Measurements from ENCODE around the gene LPP.

LPP gene

DNA sequence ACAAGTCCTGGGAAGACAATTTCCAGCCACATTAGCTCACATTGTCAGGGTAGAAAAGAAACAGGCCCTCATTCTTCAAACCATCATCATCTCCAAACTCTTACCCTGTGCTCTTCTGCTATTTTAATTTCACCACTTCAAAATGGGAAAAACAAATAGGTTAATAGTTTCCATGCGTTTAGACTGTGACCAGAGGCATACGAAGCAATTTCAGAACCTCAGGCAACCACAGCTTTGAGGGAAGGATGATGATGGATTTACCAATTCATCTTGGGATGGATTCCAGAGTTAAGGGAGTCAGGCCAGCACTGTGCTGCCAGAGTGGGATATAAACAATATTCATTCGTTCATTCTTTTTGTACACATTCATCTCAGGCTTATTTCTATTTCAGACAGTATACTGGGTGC is 710.0 kb downstream of the LPP start:
- H3K4me3 ChIP-seq (ENCODE audit: low read depth in 1 of 2, low read length in 2 of 2) = no peak overlapping the region
- DNase-seq (no peak), ATAC-seq (ENCODE audit: insufficient read depth, low read depth) (no peak)
- H4K20me1 ChIP-seq (ENCODE audit: insufficient read depth, low read length) = no peaks in the 10 kb centered on the region
- H3K4me2 ChIP-seq (ENCODE audit: insufficient read depth, low read length) = no peak overlapping the region
- no peaks in the 10 kb centered on the region for H3K4me1 ChIP-seq (ENCODE audit: insufficient read depth, low read length)
- H3K36me3 ChIP-seq (ENCODE audit: insufficient read depth, low read length) = peaks cover 7% of the 10 kb centered on the region; the same call in 1 of the 2 replicates
- no peak overlapping the region for H3K27ac ChIP-seq (ENCODE audit: low read length)
- H3K79me2 ChIP-seq (ENCODE audit: insufficient read depth, low read length) = no peaks in the 10 kb centered on the region
- no peak overlapping the region for H3K9ac ChIP-seq (ENCODE audit: low read depth, low read length)
- no peak for TF ChIP-seq EZH2 (IDR thresholded peaks at IDR 0.05; ENCODE audit: borderline replicate concordance, low read depth, low read length, severe bottlenecking)
- TF ChIP-seq, protein P1, sequence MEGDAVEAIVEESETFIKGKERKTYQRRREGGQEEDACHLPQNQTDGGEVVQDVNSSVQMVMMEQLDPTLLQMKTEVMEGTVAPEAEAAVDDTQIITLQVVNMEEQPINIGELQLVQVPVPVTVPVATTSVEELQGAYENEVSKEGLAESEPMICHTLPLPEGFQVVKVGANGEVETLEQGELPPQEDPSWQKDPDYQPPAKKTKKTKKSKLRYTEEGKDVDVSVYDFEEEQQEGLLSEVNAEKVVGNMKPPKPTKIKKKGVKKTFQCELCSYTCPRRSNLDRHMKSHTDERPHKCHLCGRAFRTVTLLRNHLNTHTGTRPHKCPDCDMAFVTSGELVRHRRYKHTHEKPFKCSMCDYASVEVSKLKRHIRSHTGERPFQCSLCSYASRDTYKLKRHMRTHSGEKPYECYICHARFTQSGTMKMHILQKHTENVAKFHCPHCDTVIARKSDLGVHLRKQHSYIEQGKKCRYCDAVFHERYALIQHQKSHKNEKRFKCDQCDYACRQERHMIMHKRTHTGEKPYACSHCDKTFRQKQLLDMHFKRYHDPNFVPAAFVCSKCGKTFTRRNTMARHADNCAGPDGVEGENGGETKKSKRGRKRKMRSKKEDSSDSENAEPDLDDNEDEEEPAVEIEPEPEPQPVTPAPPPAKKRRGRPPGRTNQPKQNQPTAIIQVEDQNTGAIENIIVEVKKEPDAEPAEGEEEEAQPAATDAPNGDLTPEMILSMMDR (IDR thresholded peaks at IDR 0.05; ENCODE audit: borderline replicate concordance, extremely low read depth, low read length, poor library complexity, severe bottlenecking) = no peak
- no peak overlapping the region for H2AFZ ChIP-seq (ENCODE audit: low read depth, low read length)
- no peaks in the 10 kb centered on the region for H3K27me3 ChIP-seq (ENCODE audit: insufficient read depth, low read length, poor library complexity)
- H3K9me3 ChIP-seq (ENCODE audit: insufficient read depth, low read length, severe bottlenecking) = no peaks in the 10 kb centered on the region

DNA sequence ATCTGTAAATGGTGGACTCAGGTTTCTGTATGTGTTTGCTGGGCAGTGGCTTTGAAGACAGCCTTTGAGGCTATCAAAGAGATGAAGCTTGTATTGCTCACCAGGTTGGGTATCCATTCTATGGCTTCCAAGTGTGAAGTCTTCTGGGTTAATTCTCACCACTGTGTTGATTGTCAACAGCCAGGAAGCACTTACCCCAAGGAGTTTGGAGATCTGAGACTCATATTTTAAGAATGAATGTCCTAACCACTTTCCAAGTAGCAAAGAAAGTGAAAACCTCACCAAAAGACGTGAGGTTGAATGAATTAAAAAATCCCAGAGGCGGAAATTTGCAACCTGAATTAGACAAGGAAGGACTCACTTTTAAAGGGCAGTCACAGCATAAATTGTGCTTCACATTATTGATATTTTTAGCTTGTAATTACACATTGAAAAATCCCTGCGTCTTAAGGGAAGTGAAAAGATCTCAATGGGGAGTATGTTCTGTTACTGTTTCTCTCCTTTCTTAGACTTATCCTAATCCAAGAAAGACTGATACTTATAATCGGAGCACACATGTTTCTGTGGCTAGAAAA is 713.8 kb downstream of the LPP start:
- H3K27me3 ChIP-seq (ENCODE audit: insufficient read depth, low read length, poor library complexity) = no peaks in the 10 kb centered on the region
- no peaks in the 10 kb centered on the region for H3K9me3 ChIP-seq (ENCODE audit: insufficient read depth, low read length, severe bottlenecking)
- H3K4me3 ChIP-seq (ENCODE audit: low read depth in 1 of 2, low read length in 2 of 2) = no peak overlapping the region
- H3K4me1 ChIP-seq (ENCODE audit: insufficient read depth, low read length) = no peaks in the 10 kb centered on the region
- no peak overlapping the region for H3K4me2 ChIP-seq (ENCODE audit: insufficient read depth, low read length)
- no peaks in the 10 kb centered on the region for H3K79me2 ChIP-seq (ENCODE audit: insufficient read depth, low read length)
- no peak overlapping the region for H3K9ac ChIP-seq (ENCODE audit: low read depth, low read length)
- no peaks in the 10 kb centered on the region for H4K20me1 ChIP-seq (ENCODE audit: insufficient read depth, low read length)
- ATAC-seq (ENCODE audit: insufficient read depth, low read depth) (no peak), DNase-seq (no peak)
- no peak overlapping the region for H3K27ac ChIP-seq (ENCODE audit: low read length)
- H3K36me3 ChIP-seq (ENCODE audit: insufficient read depth, low read length) = peaks cover 11% of the 10 kb centered on the region; the same call in 1 of the 2 replicates
- TF ChIP-seq EZH2 (IDR thresholded peaks at IDR 0.05; ENCODE audit: borderline replicate concordance, low read depth, low read length, severe bottlenecking) = no peak
- TF ChIP-seq, protein P1 (IDR thresholded peaks at IDR 0.05; ENCODE audit: borderline replicate concordance, extremely low read depth, low read length, poor library complexity, severe bottlenecking) = no peak
- H2AFZ ChIP-seq (ENCODE audit: low read depth, low read length) = no peak overlapping the region

DNA sequence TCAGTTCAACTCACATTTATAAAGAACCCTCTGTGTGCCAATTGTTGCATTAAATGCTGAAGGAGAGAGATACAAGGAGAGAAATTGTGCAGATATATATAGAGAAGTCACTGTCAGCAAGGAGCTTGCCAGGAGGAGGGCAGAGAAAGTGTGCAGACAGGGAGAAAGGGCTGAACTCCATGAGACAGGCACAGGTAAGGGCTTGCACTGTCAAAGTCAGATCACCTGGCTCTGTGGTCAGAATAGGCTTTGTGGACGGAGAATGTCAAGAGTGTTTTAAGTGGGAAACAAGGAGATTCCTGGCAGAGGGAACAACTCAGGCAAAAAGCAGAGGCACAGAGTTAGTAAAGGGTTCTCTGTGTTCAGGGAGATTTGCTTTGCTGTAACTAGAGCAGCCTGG is 714.8 kb downstream of the LPP start:
- no peak for ATAC-seq (ENCODE audit: insufficient read depth, low read depth)
- H3K79me2 ChIP-seq (ENCODE audit: insufficient read depth, low read length) = no peaks in the 10 kb centered on the region
- no peaks in the 10 kb centered on the region for H3K9me3 ChIP-seq (ENCODE audit: insufficient read depth, low read length, severe bottlenecking)
- H3K4me2 ChIP-seq (ENCODE audit: insufficient read depth, low read length) = no peak overlapping the region
- TF ChIP-seq EZH2 (IDR thresholded peaks at IDR 0.05; ENCODE audit: borderline replicate concordance, low read depth, low read length, severe bottlenecking) = no peak
- TF ChIP-seq, protein P1 (IDR thresholded peaks at IDR 0.05; ENCODE audit: borderline replicate concordance, extremely low read depth, low read length, poor library complexity, severe bottlenecking) = no peak
- H3K27me3 ChIP-seq (ENCODE audit: insufficient read depth, low read length, poor library complexity) = no peaks in the 10 kb centered on the region
- no peaks in the 10 kb centered on the region for H4K20me1 ChIP-seq (ENCODE audit: insufficient read depth, low read length)
- no peaks in the 10 kb centered on the region for H3K4me1 ChIP-seq (ENCODE audit: insufficient read depth, low read length)
- H3K27ac ChIP-seq (ENCODE audit: low read length) = no peak overlapping the region
- H2AFZ ChIP-seq (ENCODE audit: low read depth, low read length) = no peak overlapping the region
- no peak overlapping the region for H3K4me3 ChIP-seq (ENCODE audit: low read depth in 1 of 2, low read length in 2 of 2)
- no peak for DNase-seq
- H3K36me3 ChIP-seq (ENCODE audit: insufficient read depth, low read length) = peaks cover 20% of the 10 kb centered on the region; the same call in 1 of the 2 replicates
- no peak overlapping the region for H3K9ac ChIP-seq (ENCODE audit: low read depth, low read length)

All from DND-41 (cell line).